ENCODE data around the gene SPATA31E1. TPM values are rescaled to one million over a fixed set of nuclear protein-coding genes. Genes with fewer than 3 reads are reported as not detected.

Gene SPATA31E1
- total RNA-seq, 1 donor from 2014 or later: not detected

GRCh38 chr9:87863882-87864465, 18.7 kb upstream of the SPATA31E1 start:
- intact Hi-C loops (cut with DNase I): no loop called here

GRCh38 chr9:87864915-87865314, 17.8 kb upstream of the SPATA31E1 start:
- intact Hi-C loops (cut with DNase I): no loop called here
- TF ChIP-seq, protein P1, sequence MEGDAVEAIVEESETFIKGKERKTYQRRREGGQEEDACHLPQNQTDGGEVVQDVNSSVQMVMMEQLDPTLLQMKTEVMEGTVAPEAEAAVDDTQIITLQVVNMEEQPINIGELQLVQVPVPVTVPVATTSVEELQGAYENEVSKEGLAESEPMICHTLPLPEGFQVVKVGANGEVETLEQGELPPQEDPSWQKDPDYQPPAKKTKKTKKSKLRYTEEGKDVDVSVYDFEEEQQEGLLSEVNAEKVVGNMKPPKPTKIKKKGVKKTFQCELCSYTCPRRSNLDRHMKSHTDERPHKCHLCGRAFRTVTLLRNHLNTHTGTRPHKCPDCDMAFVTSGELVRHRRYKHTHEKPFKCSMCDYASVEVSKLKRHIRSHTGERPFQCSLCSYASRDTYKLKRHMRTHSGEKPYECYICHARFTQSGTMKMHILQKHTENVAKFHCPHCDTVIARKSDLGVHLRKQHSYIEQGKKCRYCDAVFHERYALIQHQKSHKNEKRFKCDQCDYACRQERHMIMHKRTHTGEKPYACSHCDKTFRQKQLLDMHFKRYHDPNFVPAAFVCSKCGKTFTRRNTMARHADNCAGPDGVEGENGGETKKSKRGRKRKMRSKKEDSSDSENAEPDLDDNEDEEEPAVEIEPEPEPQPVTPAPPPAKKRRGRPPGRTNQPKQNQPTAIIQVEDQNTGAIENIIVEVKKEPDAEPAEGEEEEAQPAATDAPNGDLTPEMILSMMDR (IDR thresholded peaks at IDR 0.05): no peak
- Histone ChIP-seq H3K36me3 (no peaks in the 10 kb centered on the region), H3K27me3 (no peaks in the 10 kb centered on the region), H3K9me3 (no peaks in the 10 kb centered on the region), H3K4me1 (no peaks in the 10 kb centered on the region), H3K4me3 (no peak overlapping the region), H3K27ac (no peak overlapping the region)
- no peak for DNase-seq (ENCODE audit: extremely low spot score in 2 of 2)

More at GRCh38 chr9:87863882-87864465, 18.7 kb upstream of the SPATA31E1 start:
- H3K27ac ChIP-seq: no peak overlapping the region
- no peaks in the 10 kb centered on the region for H3K4me1 ChIP-seq
- DNase-seq (ENCODE audit: extremely low spot score in 2 of 2): peak in 1 of 2 donors; percentile 64
- no peak overlapping the region for H3K4me3 ChIP-seq
- TF ChIP-seq POLR2A (IDR thresholded peaks at IDR 0.05): no peak
- TF ChIP-seq, protein P1 (IDR thresholded peaks at IDR 0.05): no peak
- TF ChIP-seq POLR2AphosphoS5 (IDR thresholded peaks at IDR 0.05; ENCODE audit: insufficient read depth in 1 of 2, low read depth in 1 of 2): no peak
- no peaks in the 10 kb centered on the region for H3K36me3 ChIP-seq
- no peaks in the 10 kb centered on the region for H3K27me3 ChIP-seq
- H3K9me3 ChIP-seq: no peaks in the 10 kb centered on the region

- H3K36me3 ChIP-seq: no peaks in the 10 kb centered on the region
- no peak overlapping the region for H3K4me3 ChIP-seq
- TF ChIP-seq POLR2A (IDR thresholded peaks at IDR 0.05) (no peak), POLR2AphosphoS5 (IDR thresholded peaks at IDR 0.05; ENCODE audit: insufficient read depth in 1 of 2, low read depth in 1 of 2) (no peak)
- TF ChIP-seq, protein P1 (IDR thresholded peaks at IDR 0.05): no peak
- H3K27ac ChIP-seq: no peak overlapping the region
- no peaks in the 10 kb centered on the region for H3K9me3 ChIP-seq
- DNase-seq (ENCODE audit: extremely low spot score in 2 of 2): no peak
- intact Hi-C loops (cut with DNase I): no loop called here
- H3K4me1 ChIP-seq: no peaks in the 10 kb centered on the region
- H3K27me3 ChIP-seq: no peaks in the 10 kb centered on the region
These were observed 17.1 kb upstream of the SPATA31E1 start for GRCh38 chr9:87865626-87866025.

- no peak overlapping the region for H3K27ac ChIP-seq
- H3K9me3 ChIP-seq: no peaks in the 10 kb centered on the region
- no peaks in the 10 kb centered on the region for H3K4me1 ChIP-seq
- no peaks in the 10 kb centered on the region for H3K27me3 ChIP-seq
- intact Hi-C loops (cut with DNase I): no loop called here
- TF ChIP-seq, protein P1 (IDR thresholded peaks at IDR 0.05): no peak
- TF ChIP-seq POLR2AphosphoS5 (IDR thresholded peaks at IDR 0.05; ENCODE audit: insufficient read depth in 1 of 2, low read depth in 1 of 2) (no peak), POLR2A (IDR thresholded peaks at IDR 0.05) (no peak)
- H3K4me3 ChIP-seq: no peak overlapping the region
- DNase-seq (ENCODE audit: extremely low spot score in 2 of 2): peak in 1 of 2 donors; percentile 72
- no peaks in the 10 kb centered on the region for H3K36me3 ChIP-seq
These were observed 15.3 kb upstream of the SPATA31E1 start for GRCh38 chr9:87867391-87867790.

DNA sequence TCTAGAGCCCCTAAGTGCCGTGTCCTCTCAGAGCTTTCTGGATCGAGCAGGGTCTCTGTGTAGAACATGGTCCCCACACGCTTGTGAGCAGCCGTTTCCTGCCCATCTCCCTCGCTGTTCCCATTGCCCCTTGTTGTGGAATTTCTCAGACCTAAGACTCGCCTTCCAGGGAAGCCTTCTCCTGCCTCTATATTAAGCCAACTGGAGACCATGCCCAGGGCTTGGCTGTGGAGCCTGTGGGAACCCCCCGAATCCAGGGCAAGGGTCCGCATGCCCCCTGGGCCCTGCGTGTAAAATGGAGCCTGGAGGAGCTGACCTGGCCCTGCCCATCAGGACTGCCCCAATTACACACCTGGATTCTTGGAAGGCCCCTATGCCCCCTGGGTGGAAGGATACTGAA, 14.5 kb upstream of the SPATA31E1 start:
- no peak overlapping the region for H3K27ac ChIP-seq
- intact Hi-C loops (cut with DNase I): no loop called here
- H3K4me3 ChIP-seq: no peak overlapping the region
- peak; percentile 74 to 79 for DNase-seq (ENCODE audit: extremely low spot score in 2 of 2)
- no peaks in the 10 kb centered on the region for H3K4me1 ChIP-seq
- TF ChIP-seq, protein P1 (IDR thresholded peaks at IDR 0.05): no peak
- TF ChIP-seq POLR2AphosphoS5 (IDR thresholded peaks at IDR 0.05; ENCODE audit: insufficient read depth in 1 of 2, low read depth in 1 of 2): no peak
- TF ChIP-seq POLR2A (IDR thresholded peaks at IDR 0.05): no peak
- no peaks in the 10 kb centered on the region for H3K27me3 ChIP-seq
- no peaks in the 10 kb centered on the region for H3K9me3 ChIP-seq
- no peaks in the 10 kb centered on the region for H3K36me3 ChIP-seq
